Ishikawa (cell line): ENCODE data around the gene ECI2.

ENCODE experiments used
- CEBPB ChIP-seq: IDR thresholded peaks from 2 replicates; pipeline ENCODE4 v1.6.1; 2012
- CREB1 ChIP-seq: IDR thresholded peaks from 2 replicates; pipeline ENCODE4 v1.6.1; 2012; ENCODE audit warnings: low read depth
- EGR1 ChIP-seq: IDR thresholded peaks from 2 replicates; pipeline ENCODE4 v1.6.1; 2012
- EP300 ChIP-seq: IDR thresholded peaks from 2 replicates; pipeline ENCODE4 v1.6.1; 2012; ENCODE audit warnings: borderline replicate concordance
- FOXM1 ChIP-seq: IDR thresholded peaks from 2 replicates; pipeline ENCODE4 v1.6.1; 2012; ENCODE audit warnings: low read depth, borderline replicate concordance
- NFIC ChIP-seq: IDR thresholded peaks from 2 replicates; pipeline ENCODE4 v1.6.1; 2012
- RAD21 ChIP-seq: IDR thresholded peaks from 2 replicates; pipeline ENCODE4 v1.6.1; 2012; ENCODE audit warnings: low read depth
- TAF1 ChIP-seq: IDR thresholded peaks from 2 replicates; pipeline ENCODE4 v1.6.1; 2012; ENCODE audit warnings: low read depth, mild to moderate bottlenecking
- TCF12 ChIP-seq: IDR thresholded peaks from 2 replicates; pipeline ENCODE4 v1.6.1; 2012; ENCODE audit warnings: low read depth
- TEAD4 ChIP-seq: IDR thresholded peaks from 2 replicates; pipeline ENCODE4 v1.6.1; 2012
- YY1 ChIP-seq: IDR thresholded peaks from 2 replicates; pipeline ENCODE4 v1.6.1; 2012; ENCODE audit warnings: low read depth
- ZBTB7A ChIP-seq: IDR thresholded peaks from 2 replicates; pipeline ENCODE4 v1.6.1; 2012; ENCODE audit warnings: low read depth
- TF ChIP-seq, protein P1 (sequence below): IDR thresholded peaks from 2 replicates; pipeline ENCODE4 v1.6.1; 2012
- TF ChIP-seq, protein P2 (sequence below): IDR thresholded peaks from 2 replicates; pipeline ENCODE4 v1.6.1; 2012; ENCODE audit warnings: low read depth, mild to moderate bottlenecking
- TF ChIP-seq, protein P3 (sequence below): IDR thresholded peaks from 2 replicates; pipeline ENCODE4 v1.6.1; 2012

Gene ECI2

DNA sequence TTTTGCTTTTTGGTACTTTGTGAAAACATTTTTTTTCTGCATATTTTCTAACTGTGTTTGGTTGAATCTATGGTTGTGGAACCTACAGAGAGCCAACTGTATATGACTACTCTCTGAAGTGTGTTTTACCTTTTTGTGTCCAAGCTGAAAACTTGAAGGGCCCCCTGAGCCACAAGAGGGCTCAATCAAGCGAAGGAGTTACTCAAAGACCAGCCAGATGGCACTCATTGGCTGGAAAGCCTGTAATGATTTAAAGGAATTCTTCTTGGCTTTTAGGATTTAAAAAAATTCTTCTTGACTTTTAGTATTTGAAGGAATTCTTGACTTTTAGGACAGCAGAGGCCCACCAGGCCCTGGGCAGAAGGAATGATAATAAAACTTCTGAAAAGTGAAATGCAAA lies 27.0 kb upstream of the ECI2 start:
- TF ChIP-seq EGR1, result no peak
- TF ChIP-seq TCF12, result no peak
- TF ChIP-seq RAD21, result no peak
- TF ChIP-seq TAF1, result no peak
- TF ChIP-seq, protein P1, sequence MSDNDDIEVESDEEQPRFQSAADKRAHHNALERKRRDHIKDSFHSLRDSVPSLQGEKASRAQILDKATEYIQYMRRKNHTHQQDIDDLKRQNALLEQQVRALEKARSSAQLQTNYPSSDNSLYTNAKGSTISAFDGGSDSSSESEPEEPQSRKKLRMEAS, result no peak
- no peak for TF ChIP-seq ZBTB7A

DNA sequence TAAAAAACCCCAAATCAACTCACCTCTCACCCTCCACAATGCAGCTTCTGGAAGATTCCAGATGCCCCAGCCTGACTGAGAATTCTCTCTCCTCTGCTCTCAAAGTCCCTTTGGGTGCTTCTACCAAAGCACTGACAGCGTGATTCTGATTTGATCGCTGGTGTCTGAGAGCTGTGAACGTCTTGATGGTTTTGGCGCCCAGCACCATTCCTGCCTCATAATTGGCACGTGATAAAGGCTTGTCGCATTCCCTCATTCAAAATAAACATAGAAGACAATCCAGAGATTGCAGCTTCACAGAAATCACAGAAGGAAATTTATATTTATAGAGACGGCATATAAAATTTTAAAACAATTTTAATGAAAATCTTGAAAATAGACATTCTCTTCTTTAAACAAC lies 24.1 kb upstream of the ECI2 start:
- TF ChIP-seq ZBTB7A (no peak), EP300 (no peak), CEBPB (no peak), NFIC (no peak), FOXM1 (no peak)

DNA sequence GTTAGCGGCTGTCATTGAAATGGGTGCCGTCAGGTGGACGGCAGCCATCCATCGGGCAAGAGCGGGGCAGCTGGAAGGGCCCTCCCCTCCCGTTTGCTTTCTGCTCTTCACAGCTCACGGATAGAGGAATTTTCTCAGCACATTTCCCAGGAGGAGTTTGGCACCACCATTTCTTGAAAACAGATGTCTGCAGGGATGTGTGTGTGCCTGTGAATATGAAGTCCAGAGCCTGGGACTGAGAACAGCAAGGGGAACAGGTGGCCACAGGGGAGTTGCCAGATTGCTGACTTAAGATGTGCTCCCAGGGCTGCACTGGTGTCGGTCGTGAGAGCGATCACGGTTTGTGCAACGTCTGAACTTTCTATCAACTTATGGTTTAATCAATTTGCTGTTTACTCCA lies 22.1 kb upstream of the ECI2 start:
- no peak for TF ChIP-seq RAD21
- TF ChIP-seq NFIC, result no peak
- no peak for TF ChIP-seq TEAD4

DNA sequence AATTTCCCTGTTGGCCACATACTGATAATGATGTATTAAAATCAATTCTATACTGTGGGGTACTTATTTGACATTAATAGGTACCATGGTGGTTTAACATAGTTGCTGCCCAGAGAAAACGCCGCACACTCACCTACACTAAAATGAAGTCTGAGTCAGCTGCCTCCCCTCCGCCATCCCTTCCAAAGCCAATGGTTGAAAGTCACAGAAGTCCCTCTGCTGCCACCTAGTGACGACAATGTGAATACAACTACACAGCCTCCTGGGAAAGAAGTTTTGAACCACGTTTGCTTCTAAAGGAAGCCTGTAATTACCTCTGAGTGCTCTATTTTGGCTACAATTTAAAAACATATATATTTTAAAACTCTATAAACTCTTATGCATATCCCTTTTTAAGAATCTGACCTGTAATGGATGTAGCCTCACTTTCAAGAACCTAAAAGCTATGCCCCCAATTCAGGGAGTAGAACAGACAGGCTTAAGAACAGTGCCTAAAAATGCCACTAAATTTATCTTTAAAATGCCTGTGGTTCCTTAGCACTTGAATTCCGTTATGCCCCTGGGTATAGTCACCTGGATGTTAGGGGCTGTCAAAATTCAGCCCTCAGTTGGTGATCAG lies 20.6 kb upstream of the ECI2 start:
- no peak for TF ChIP-seq ZBTB7A
- TF ChIP-seq RAD21, result peak; percentile 88
- TF ChIP-seq YY1, result peak; percentile 65
- TF ChIP-seq TEAD4, result 0 out of 2 replicates have a peak, but pooled peaks have one; percentile 9

DNA sequence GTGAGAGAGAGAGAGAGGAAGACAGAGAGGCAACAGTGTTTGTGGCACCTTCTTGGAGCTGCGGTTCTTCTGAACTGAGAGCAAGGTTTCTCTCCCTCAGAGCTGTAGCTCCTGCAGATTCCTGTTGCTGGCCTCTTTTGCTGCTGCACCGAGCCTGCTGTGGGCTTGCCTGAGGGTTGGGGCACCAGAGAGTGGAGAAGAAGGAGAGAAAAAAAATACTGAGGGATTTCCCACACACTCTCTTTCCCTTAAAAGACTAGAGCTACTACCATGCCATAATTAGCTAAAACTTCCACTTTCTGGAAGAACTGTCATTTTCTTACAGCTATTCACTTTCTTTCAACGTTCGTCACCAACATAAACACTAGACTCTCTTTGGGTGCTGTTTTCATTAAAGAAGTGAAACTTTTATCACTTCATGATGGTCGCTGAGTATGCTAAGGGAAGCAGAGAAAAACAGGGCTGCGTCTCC lies 18.2 kb upstream of the ECI2 start:
- TF ChIP-seq, protein P1, result no peak
- TF ChIP-seq CREB1 (no peak), NFIC (no peak), TAF1 (no peak), RAD21 (no peak), EP300 (no peak), TCF12 (no peak), TEAD4 (no peak), EGR1 (no peak), YY1 (no peak), ZBTB7A (no peak), FOXM1 (no peak), CEBPB (no peak)
- TF ChIP-seq, protein P2, sequence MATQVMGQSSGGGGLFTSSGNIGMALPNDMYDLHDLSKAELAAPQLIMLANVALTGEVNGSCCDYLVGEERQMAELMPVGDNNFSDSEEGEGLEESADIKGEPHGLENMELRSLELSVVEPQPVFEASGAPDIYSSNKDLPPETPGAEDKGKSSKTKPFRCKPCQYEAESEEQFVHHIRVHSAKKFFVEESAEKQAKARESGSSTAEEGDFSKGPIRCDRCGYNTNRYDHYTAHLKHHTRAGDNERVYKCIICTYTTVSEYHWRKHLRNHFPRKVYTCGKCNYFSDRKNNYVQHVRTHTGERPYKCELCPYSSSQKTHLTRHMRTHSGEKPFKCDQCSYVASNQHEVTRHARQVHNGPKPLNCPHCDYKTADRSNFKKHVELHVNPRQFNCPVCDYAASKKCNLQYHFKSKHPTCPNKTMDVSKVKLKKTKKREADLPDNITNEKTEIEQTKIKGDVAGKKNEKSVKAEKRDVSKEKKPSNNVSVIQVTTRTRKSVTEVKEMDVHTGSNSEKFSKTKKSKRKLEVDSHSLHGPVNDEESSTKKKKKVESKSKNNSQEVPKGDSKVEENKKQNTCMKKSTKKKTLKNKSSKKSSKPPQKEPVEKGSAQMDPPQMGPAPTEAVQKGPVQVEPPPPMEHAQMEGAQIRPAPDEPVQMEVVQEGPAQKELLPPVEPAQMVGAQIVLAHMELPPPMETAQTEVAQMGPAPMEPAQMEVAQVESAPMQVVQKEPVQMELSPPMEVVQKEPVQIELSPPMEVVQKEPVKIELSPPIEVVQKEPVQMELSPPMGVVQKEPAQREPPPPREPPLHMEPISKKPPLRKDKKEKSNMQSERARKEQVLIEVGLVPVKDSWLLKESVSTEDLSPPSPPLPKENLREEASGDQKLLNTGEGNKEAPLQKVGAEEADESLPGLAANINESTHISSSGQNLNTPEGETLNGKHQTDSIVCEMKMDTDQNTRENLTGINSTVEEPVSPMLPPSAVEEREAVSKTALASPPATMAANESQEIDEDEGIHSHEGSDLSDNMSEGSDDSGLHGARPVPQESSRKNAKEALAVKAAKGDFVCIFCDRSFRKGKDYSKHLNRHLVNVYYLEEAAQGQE, result no peak
- TF ChIP-seq, protein P3, sequence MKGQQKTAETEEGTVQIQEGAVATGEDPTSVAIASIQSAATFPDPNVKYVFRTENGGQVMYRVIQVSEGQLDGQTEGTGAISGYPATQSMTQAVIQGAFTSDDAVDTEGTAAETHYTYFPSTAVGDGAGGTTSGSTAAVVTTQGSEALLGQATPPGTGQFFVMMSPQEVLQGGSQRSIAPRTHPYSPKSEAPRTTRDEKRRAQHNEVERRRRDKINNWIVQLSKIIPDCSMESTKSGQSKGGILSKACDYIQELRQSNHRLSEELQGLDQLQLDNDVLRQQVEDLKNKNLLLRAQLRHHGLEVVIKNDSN, result no peak

DNA sequence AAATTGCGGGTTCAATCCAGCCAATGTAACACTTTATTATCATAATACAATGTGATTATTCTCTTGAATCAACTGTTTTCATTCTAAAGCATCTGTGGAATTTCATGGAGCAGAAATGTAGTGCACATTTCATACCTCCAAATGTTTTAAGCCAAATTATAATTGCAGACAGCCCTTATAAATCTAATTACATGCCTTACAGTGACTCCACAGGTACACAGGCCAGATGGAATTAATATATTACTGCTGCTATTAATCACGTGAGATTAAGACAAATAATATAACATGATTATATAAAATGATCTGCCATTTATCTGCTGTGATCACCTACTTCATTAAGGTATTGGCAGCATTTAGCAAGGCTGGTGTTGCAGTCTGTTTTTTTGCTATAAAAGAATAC lies 9.7 kb upstream of the ECI2 start:
- TF ChIP-seq, protein P2, result no peak
- TF ChIP-seq TEAD4 (no peak), ZBTB7A (no peak), YY1 (no peak), CREB1 (no peak), EP300 (no peak), EGR1 (no peak), NFIC (no peak), CEBPB (no peak), TCF12 (no peak), FOXM1 (no peak), TAF1 (no peak), RAD21 (no peak)
- TF ChIP-seq, protein P3, result no peak
- TF ChIP-seq, protein P1, result no peak
